ENCODE results near the gene CBX4.

GRCh38 chr17:79785900-79786810, 53.1 kb downstream of the CBX4 start:
- TF ChIP-seq POLR2A (IDR thresholded peaks at IDR 0.05; ENCODE audit: low read depth, low read length) = no peak
- TF ChIP-seq, protein P1, sequence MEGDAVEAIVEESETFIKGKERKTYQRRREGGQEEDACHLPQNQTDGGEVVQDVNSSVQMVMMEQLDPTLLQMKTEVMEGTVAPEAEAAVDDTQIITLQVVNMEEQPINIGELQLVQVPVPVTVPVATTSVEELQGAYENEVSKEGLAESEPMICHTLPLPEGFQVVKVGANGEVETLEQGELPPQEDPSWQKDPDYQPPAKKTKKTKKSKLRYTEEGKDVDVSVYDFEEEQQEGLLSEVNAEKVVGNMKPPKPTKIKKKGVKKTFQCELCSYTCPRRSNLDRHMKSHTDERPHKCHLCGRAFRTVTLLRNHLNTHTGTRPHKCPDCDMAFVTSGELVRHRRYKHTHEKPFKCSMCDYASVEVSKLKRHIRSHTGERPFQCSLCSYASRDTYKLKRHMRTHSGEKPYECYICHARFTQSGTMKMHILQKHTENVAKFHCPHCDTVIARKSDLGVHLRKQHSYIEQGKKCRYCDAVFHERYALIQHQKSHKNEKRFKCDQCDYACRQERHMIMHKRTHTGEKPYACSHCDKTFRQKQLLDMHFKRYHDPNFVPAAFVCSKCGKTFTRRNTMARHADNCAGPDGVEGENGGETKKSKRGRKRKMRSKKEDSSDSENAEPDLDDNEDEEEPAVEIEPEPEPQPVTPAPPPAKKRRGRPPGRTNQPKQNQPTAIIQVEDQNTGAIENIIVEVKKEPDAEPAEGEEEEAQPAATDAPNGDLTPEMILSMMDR (conservative IDR thresholded peaks at IDR 0.05; ENCODE audit: low read depth, low read length) = no peak
- TF ChIP-seq SMC3 (IDR thresholded peaks at IDR 0.05; ENCODE audit: low read depth, low read length) = no peak
- no peak for TF ChIP-seq CHD1 (IDR thresholded peaks at IDR 0.05; ENCODE audit: low read depth, low read length)
- TF ChIP-seq RAD21 (IDR thresholded peaks at IDR 0.05; ENCODE audit: low read length) = no peak
- TF ChIP-seq FOS (IDR thresholded peaks at IDR 0.05; ENCODE audit: low read depth, low read length) = no peak
- no peak for TF ChIP-seq MAFK (IDR thresholded peaks at IDR 0.05; ENCODE audit: low read depth, low read length)
- TF ChIP-seq MXI1 (IDR thresholded peaks at IDR 0.05; ENCODE audit: borderline replicate concordance, low read depth, low read length) = no peak
- no peak for TF ChIP-seq MAZ (IDR thresholded peaks at IDR 0.05; ENCODE audit: borderline replicate concordance, low read depth, low read length)
- TF ChIP-seq, protein P2, sequence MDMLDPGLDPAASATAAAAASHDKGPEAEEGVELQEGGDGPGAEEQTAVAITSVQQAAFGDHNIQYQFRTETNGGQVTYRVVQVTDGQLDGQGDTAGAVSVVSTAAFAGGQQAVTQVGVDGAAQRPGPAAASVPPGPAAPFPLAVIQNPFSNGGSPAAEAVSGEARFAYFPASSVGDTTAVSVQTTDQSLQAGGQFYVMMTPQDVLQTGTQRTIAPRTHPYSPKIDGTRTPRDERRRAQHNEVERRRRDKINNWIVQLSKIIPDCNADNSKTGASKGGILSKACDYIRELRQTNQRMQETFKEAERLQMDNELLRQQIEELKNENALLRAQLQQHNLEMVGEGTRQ (IDR thresholded peaks at IDR 0.05; ENCODE audit: low read depth, low read length) = no peak

Measured in IMR-90 (cell line).